Activated CD8-positive, alpha-beta memory T cell treated with anti-CD3 and anti-CD28 coated beads, Interleukin-2, amount 10 ng/mL, durations not matched to agents 7 days and 5 days (primary cell): Measurements from ENCODE around the gene COA5. TPM values are rescaled to one million over a fixed set of nuclear protein-coding genes. Genes with fewer than 3 reads are reported as not detected.

Experiments used
- ATAC-seq: fragments of 150-1000 bp; cut with Tn5 transposase; one replicate; pipeline ENCODE4 v1.10.0; 2021; ENCODE audit warnings: moderate library complexity
- CTCF ChIA-PET: fragments of 350-600 bp; sonication (Branson Sonifier 250); formaldehyde crosslinking; loops from one replicate; lab custom pipeline; 2021; ENCODE audit warnings: antibody characterized with exemption; lab: Charles Lee
- DNase-seq: peaks from one replicate; pipeline ENCODE4 v3.0.0-alpha.2; 2020
- H3K27ac Mint-ChIP-seq: one replicate; pipeline ENCODE4 v1.8.0; 2021; ENCODE audit warnings: mild to moderate bottlenecking, mixed read lengths
- H3K27me3 Mint-ChIP-seq: one replicate; pipeline ENCODE4 v1.8.0; 2021; ENCODE audit warnings: mixed read lengths
- H3K36me3 Mint-ChIP-seq: one replicate; pipeline ENCODE4 v1.8.0; 2021; ENCODE audit warnings: mild to moderate bottlenecking, mixed read lengths
- H3K4me1 Mint-ChIP-seq: one replicate; pipeline ENCODE4 v1.8.0; 2021; ENCODE audit warnings: mixed read lengths
- H3K4me3 Mint-ChIP-seq: one replicate; pipeline ENCODE4 v1.8.0; 2021; ENCODE audit warnings: mild to moderate bottlenecking, moderate library complexity, mixed read lengths
- H3K9me3 Mint-ChIP-seq: one replicate; pipeline ENCODE4 v1.8.0; 2022; ENCODE audit warnings: low read depth, mixed read lengths
- total RNA-seq, 2 experiments: library from RNA; stranded (reverse); gene quantifications; one replicate each; pipeline ENCODE4 v1.2.3, GENCODE V29; 2021

The COA5 gene, protein sequence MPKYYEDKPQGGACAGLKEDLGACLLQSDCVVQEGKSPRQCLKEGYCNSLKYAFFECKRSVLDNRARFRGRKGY
- total RNA-seq: 10 to 100 TPM; 22.2 to 26.0 TPM

DNA sequence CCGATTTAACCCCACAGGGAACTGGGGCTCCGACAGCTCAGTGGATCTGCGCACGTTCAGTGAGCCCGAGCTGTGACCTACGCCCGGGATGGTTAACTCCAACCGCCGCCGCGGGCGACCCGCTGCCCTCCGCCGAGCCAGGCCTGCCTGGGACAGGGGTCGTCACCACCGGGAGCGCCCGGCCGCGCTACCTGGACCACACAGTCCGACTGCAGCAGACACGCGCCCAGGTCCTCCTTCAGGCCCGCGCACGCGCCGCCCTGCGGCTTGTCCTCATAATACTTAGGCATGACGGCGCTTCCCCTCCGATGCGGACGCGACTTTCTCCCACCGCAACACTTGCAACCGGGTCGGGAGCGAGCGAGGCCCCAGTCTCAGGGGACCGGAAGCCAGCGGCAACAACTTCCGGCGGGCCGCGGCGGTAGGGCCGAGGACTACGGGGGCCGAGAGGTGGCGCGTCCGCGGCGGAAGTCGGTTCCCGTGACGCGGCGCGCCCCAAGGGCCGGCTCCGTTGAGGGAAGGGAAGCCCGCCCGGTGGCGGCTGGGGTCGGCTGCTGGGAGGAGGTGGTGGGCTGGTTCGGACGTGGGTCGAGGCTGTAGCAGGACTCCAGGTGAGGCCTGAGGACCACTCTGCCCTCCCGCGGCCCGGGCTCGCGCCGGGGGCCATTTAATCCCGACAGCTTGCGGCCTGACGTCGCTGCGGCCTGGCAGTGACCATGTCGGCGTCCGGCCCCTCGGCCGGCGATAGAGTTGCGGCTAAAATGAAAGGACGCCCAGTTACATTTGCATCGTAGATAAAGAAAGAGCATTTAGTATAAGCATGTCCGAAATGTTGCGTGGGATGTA lies at the start of gene COA5, which contains the start of gene UNC50:
Gene COA5, minus strand, starts transcription at position 397 of the 846 bp plus-strand sequence. Its CDS starts 107 bp downstream, at position 290.
Gene UNC50, plus strand, starts transcription at position 474 of the 846 bp plus-strand sequence. CDS start 1,171 bp downstream, outside the sequence.
- Mint-ChIP-seq H3K36me3 (peaks cover 20% of the 10 kb centered on the region), H3K4me3 (peak within 1 kb of the TSS; percentile 83), H3K27ac (peak within 1 kb of the TSS; percentile 91), H3K27me3 (no peaks in the 10 kb centered on the region), H3K4me1 (peaks cover 59% of the 10 kb centered on the region), H3K9me3 (no peaks in the 10 kb centered on the region)
- CTCF ChIA-PET: interaction anchor here (0.7 to 2.5 kb wide), 10 partner anchors 10 to 215 kb away, joined by 3 to 11 read pairs (median 4); no protein-coding TSS in a partner anchor
- ATAC-seq (peak; percentile 92), DNase-seq (peak; percentile 94)

DNA sequence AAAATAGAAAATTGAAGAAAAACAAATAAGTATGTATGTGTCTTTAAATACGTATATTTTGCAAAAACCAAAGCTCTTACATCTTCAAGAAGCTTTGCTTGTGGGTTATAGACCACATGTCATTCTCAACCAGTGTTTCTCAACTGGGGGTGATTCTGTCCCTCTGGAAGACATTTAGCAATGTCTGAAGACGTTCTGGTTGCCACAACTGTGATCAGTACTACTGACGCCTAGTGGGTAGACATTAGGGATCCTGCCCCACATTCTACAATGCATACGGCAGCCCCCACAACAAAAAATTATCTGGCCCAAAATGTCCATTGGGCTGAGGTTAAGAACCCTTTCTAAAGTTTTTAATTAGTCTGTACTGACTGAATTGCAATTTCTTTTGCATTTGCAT lies 48.5 kb upstream of the COA5 start:
- Mint-ChIP-seq H3K27ac (peak overlapping the region; percentile 91), H3K27me3 (no peaks in the 10 kb centered on the region), H3K9me3 (peaks cover 6% of the 10 kb centered on the region), H3K36me3 (peaks cover 44% of the 10 kb centered on the region), H3K4me1 (peaks cover 87% of the 10 kb centered on the region), H3K4me3 (peak overlapping the region; percentile 57)
- peak; percentile 63 for DNase-seq
- peak; percentile 62 for ATAC-seq
- CTCF ChIA-PET: interaction anchor here (0.6 to 4.3 kb wide), 22 partner anchors 9 to 181 kb away, joined by 3 to 14 read pairs (median 3); partner anchors contain the start of gene MGAT4A

DNA sequence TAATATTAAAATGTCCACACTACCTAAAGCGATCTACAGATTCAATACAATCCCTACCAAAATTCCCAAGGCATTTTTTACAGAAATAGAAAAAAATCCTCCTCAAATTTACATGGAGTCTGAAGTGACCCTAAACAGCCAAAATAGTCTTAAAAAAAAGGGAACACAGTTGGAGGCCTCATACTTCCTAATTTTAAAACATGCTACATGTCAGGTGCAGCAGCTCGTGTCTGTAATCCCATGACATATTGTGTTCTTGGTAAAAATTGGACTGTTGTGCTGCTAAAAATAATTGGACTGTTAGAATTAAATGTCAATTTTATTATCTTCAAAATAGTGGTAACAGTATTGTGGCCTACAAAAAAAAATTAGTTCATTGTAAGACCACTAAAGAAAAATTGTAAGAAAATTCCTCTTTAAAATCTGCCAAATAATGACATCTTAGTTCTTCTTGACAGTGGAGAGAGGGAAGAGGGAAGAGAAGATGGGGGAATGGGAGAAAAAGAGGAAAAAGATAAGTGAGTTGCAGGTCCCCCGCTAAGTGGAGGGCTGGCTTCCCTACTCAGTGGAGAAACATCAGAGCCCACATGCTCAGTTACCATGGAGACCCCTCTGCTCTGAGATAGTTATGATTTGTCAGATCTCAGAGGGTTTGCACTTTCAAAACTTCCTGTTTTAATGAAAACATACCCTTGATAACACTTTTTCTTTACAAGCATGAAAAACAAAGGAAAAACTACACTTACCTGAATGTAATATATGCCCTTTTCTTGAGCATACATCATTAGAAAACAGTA lies 46.6 kb upstream of the COA5 start:
- DNase-seq (peak; percentile 64), ATAC-seq (peak; percentile 58)
- Mint-ChIP-seq H3K9me3 (peaks cover 3% of the 10 kb centered on the region), H3K4me1 (peaks cover 88% of the 10 kb centered on the region), H3K36me3 (peaks cover 46% of the 10 kb centered on the region), H3K27ac (peak overlapping the region; percentile 81), H3K27me3 (no peaks in the 10 kb centered on the region), H3K4me3 (peak overlapping the region; percentile 8)
- CTCF ChIA-PET: interaction anchor here (0.9 to 1.6 kb wide), 3 partner anchors 7 to 181 kb away, joined by 3 to 5 read pairs (median 4); no protein-coding TSS in a partner anchor

DNA sequence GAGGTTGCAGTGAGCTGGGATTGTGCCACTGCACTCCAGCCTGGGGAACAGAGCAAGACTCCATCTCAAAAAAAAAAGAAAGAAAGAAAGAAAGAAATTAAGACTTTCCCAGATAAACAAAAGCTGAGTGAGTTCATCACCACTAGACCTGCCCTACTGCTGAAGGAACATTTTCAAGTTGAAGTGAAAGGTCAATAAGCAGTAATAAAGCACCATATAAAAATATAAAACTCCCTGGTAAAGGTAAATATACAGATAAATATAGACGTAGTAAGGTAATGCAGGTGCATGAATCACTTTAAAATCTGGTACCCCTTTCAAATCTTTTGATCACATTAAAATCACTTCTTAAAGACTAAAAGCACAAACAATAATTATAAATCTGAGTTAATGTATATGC lies 42.7 kb upstream of the COA5 start:
- peaks cover 4% of the 10 kb centered on the region for H3K9me3 Mint-ChIP-seq
- H3K27me3 Mint-ChIP-seq: no peaks in the 10 kb centered on the region
- CTCF ChIA-PET: interaction anchor here (0.9 kb wide), 2 partner anchors 91 to 185 kb away, joined by 3 read pairs; no protein-coding TSS in a partner anchor
- H3K36me3 Mint-ChIP-seq: peaks cover 55% of the 10 kb centered on the region
- ATAC-seq (no peak), DNase-seq (no peak)
- peaks cover 74% of the 10 kb centered on the region for H3K4me1 Mint-ChIP-seq
- H3K4me3 Mint-ChIP-seq: no peak overlapping the region
- H3K27ac Mint-ChIP-seq: peak overlapping the region; percentile 78

DNA sequence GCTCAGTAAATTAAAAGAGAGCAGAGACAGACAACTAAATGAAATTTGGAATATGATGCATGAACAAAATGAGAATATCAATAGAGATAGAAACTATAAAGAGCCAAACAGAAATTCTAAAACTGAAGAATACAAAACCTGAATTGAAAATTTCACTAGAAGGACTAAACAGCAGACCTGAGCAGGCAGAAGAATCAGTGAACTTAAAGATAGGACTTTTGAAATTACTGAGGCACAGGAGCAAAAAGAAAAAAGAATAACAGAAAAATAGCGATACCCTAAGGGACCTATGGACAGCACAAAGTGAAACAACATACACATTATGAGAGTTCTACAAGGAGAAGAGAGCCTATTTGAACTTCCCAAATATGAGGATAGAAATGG lies 41.7 kb upstream of the COA5 start:
- Mint-ChIP-seq H3K4me1 (peaks cover 65% of the 10 kb centered on the region), H3K27me3 (no peaks in the 10 kb centered on the region), H3K4me3 (peak overlapping the region; percentile 2), H3K36me3 (peaks cover 56% of the 10 kb centered on the region), H3K9me3 (peaks cover 4% of the 10 kb centered on the region), H3K27ac (peak overlapping the region; percentile 64)
- no peak for ATAC-seq
- no peak for DNase-seq
- CTCF ChIA-PET: interaction anchor here (0.5 to 2.0 kb wide), 43 partner anchors 9 to 687 kb away, joined by 3 to 53 read pairs (median 6); partner anchors contain the start of genes COA5, EIF5B, LIPT1 and MGAT4A

DNA sequence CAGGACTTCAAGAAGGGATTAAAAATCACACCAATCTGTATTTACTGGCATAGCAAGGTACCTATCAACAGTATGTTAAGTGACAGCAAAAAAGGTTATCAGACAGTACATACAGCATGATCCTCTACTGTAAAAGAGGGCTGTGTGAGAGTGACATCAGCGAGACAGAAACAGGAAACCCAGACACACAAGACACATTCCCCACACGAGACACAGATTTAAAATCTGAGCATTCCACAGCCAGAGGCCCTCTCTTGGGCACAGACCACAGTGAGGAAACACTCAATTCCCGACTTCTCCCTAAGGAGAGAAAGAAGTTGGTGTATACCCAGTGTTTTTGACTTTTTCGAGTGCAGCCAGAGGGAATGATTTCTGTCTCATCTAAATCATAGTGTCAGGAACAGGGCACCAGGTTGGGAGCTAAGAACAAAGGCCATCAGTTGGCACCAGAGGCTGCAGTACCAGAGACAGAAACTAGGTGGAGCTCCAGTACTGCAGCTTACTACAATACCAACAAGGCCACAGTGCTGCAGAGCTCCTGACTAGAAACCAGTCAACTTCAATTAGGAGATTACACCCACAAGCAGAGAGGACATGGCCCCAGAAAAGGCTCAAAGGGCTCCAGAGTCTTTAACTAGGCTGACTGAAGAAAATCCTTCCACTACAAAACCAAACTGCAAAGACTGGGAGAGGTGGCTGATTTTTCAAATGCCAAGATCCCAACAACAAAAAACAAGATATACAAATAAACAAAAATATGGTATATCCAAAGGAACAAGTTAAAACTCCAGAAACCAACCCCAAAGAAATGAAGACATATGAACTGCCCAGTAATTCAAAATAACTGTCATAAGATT lies 41.1 kb upstream of the COA5 start:
- H3K4me3 Mint-ChIP-seq: peak overlapping the region; percentile 2
- peak; percentile 93 for ATAC-seq
- peak overlapping the region; percentile 64 for H3K27ac Mint-ChIP-seq
- CTCF ChIA-PET: interaction anchor here (0.5 to 2.0 kb wide), 48 partner anchors 10 to 688 kb away, joined by 3 to 53 read pairs (median 5); partner anchors contain the start of genes COA5, EIF5B, LIPT1 and MGAT4A
- peak; percentile 91 for DNase-seq
- peaks cover 59% of the 10 kb centered on the region for H3K4me1 Mint-ChIP-seq
- no peaks in the 10 kb centered on the region for H3K27me3 Mint-ChIP-seq
- H3K9me3 Mint-ChIP-seq: peaks cover 4% of the 10 kb centered on the region
- H3K36me3 Mint-ChIP-seq: peaks cover 52% of the 10 kb centered on the region

DNA sequence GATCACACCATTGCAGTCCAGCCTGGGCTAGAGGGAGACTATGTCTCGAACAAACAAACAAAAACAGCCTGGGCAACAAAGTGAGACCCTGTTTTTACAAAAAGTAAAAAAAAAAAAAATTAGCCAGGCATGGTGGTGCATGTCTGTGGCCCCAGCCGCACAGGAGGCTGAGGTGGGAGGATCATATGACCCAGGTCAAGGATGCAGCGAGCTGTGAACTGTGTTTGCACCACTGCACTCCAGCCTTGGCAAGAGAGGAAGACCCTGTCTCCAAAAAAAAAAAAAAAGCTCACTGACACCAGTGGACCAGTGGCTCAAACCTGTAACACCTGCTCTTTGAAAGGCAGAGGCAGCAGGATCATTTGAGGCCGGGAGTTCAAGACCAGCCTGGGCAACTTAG lies 40.1 kb upstream of the COA5 start:
- Mint-ChIP-seq H3K9me3 (peaks cover 4% of the 10 kb centered on the region), H3K4me3 (no peak overlapping the region), H3K27ac (peak overlapping the region; percentile 64), H3K4me1 (peaks cover 54% of the 10 kb centered on the region), H3K36me3 (peaks cover 52% of the 10 kb centered on the region), H3K27me3 (no peaks in the 10 kb centered on the region)
- no peak for ATAC-seq
- CTCF ChIA-PET: interaction anchor here (1.0 to 2.0 kb wide), 10 partner anchors 12 to 418 kb away, joined by 3 to 53 read pairs (median 12); no protein-coding TSS in a partner anchor
- no peak for DNase-seq

DNA sequence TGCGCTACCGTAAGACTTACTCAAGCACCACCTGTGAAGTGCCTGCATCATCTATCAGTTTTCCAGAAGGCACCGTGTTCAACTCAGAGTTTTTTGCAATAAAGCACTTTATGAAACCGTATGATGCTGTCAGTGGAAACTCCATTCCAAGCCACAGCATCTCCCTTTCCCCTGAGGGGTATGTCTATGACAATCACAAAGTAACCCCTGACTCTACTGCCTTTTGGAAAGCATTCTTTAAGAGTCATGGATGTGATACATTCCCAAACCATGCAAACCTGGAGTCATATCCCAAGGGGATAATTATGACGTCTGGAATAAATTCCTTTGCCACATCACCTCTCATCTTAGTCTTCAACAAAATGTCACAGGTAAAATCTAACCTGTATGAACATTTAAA lies 39.3 kb upstream of the COA5 start:
- Mint-ChIP-seq H3K4me3 (no peak overlapping the region), H3K36me3 (peaks cover 50% of the 10 kb centered on the region), H3K27me3 (no peaks in the 10 kb centered on the region), H3K27ac (no peak overlapping the region), H3K9me3 (peaks cover 4% of the 10 kb centered on the region), H3K4me1 (peaks cover 46% of the 10 kb centered on the region)
- no peak for DNase-seq
- ATAC-seq: no peak
- CTCF ChIA-PET: interaction anchor here (1.4 to 3.5 kb wide), 2 partner anchors 12 to 190 kb away, joined by 4 to 14 read pairs; no protein-coding TSS in a partner anchor

DNA sequence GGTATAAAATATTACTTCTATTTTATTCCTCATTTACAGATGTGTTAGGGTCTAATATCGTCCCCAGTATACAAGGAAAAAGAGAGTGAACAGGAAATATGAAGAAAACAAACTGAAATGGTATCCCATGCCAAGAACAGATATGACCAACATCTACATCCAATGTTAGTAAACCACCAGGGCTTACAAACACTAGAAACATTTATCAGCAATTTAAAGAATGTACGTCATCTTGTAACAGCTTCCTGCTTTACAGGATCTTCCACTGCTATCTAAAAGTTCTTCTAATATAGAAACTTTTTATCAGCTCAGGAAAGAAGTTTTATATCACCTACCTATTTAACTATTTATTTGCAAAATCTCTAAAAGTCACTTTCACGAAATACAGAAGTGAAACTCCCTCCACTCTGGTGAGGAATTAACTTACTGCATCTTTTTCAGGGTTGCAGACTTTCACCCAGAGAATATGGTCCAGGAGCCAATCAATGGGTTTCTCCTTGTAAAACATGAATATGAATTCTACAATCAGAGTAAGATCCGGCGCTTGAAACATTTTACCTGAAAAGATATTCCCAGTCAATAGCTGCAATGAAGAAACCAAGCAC lies 35.3 kb upstream of the COA5 start:
- no peak overlapping the region for H3K27ac Mint-ChIP-seq
- no peaks in the 10 kb centered on the region for H3K9me3 Mint-ChIP-seq
- no peaks in the 10 kb centered on the region for H3K27me3 Mint-ChIP-seq
- DNase-seq: no peak
- ATAC-seq: no peak
- CTCF ChIA-PET: interaction anchor here (1.3 to 1.7 kb wide), 3 partner anchors 16 to 88 kb away, joined by 3 to 4 read pairs (median 3); no protein-coding TSS in a partner anchor
- H3K4me1 Mint-ChIP-seq: peaks cover 11% of the 10 kb centered on the region
- H3K4me3 Mint-ChIP-seq: no peak overlapping the region
- peaks cover 50% of the 10 kb centered on the region for H3K36me3 Mint-ChIP-seq

DNA sequence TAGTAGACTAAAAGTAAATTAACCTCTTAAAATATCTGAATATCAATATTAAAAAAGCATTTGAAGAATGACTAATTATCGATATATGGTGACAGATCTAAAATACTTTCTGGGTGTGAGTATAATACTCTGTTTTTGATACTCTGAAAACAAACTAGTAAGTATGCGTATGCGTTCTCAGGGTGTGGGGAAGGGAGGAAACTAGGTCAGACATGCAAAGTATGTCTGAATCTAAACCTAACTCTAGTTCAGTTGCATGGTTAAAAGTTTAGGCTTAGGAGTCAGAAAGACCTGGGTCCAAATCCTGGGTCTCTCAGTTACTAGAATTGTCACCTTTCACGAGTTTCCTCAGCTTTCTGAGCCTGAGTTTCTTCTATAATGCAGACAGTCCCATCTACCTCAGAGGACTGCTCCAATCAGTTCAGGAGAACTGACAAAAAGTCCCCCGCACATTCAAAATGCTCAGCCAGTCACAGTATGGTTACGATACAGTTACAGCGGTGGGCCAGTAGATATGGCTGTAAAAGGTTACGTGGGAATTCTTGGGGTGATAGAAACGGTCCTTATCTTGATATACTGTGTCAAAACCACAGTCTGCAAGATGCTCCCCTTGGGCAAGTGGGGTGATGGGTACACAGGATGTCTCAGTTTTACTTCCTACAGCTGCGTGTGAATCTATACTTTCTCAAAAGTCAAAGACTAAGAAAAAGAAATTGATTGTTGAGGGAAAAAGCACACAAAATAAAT lies 29.3 kb upstream of the COA5 start:
- DNase-seq (peak; percentile 79), ATAC-seq (peak; percentile 65)
- Mint-ChIP-seq H3K27ac (peak overlapping the region; percentile 87), H3K9me3 (no peaks in the 10 kb centered on the region), H3K27me3 (no peaks in the 10 kb centered on the region), H3K4me1 (peaks cover 42% of the 10 kb centered on the region), H3K4me3 (peak overlapping the region; percentile 56), H3K36me3 (peaks cover 55% of the 10 kb centered on the region)
- CTCF ChIA-PET: interaction anchor here (3.0 kb wide), 1 partner anchor 12 kb away, joined by 12 read pairs; no protein-coding TSS in a partner anchor
